Prostate gland (tissue), 2 donors: ENCODE measurements around the gene ASB18.

ENCODE experiments used
- POLR2A ChIP-seq: fragments of 450-650 bp; IDR thresholded peaks from one replicate; pipeline ENCODE4 v1.6.1; 2016; ENCODE audit warnings: antibody characterized with exemption, mild to moderate bottlenecking
- POLR2AphosphoS5 ChIP-seq: sonication (generic); formaldehyde crosslinking; IDR thresholded peaks from one replicate; pipeline ENCODE4 v1.6.1; 2017; ENCODE audit warnings: antibody characterized with exemption
- TF ChIP-seq, protein P1 (sequence below), 4 experiments: fragments of 200-600 bp in 2 of 4; fragments of 450-650 bp in 2 of 4; sonication (generic) in 2 of 4; IDR thresholded peaks; 1 replicate in 3 of 4; 2 replicates in 1 of 4; pipeline ENCODE4 v1.5.1; 2016 to 2019; ENCODE audit warnings: antibody characterized with exemption in 4 of 4, mild to moderate bottlenecking in 2 of 4, moderate library complexity in 2 of 4

DNA sequence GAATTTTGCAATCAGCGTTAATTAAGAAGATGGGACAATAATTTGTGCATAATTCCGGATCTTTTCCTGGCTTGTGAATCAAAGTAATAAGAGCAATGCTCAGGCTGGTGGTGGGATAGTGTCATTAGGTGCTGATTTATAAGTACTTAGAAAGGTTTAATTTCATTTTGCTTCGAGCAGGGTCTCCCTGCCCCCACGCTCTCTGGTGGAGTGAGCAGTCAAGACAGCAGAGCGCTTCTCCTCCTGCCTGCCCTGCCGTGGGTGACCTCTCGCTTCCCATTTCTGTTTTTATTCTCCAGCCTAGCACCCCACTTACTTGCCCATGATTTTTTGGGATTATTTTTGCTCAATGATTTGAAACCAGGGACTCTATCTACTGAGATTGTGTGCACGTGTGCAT is 7.1 kb downstream of the ASB18 start:
- TF ChIP-seq, protein P1, sequence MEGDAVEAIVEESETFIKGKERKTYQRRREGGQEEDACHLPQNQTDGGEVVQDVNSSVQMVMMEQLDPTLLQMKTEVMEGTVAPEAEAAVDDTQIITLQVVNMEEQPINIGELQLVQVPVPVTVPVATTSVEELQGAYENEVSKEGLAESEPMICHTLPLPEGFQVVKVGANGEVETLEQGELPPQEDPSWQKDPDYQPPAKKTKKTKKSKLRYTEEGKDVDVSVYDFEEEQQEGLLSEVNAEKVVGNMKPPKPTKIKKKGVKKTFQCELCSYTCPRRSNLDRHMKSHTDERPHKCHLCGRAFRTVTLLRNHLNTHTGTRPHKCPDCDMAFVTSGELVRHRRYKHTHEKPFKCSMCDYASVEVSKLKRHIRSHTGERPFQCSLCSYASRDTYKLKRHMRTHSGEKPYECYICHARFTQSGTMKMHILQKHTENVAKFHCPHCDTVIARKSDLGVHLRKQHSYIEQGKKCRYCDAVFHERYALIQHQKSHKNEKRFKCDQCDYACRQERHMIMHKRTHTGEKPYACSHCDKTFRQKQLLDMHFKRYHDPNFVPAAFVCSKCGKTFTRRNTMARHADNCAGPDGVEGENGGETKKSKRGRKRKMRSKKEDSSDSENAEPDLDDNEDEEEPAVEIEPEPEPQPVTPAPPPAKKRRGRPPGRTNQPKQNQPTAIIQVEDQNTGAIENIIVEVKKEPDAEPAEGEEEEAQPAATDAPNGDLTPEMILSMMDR (IDR thresholded peaks at IDR 0.05), result no peak
- TF ChIP-seq POLR2AphosphoS5 (no peak), POLR2A (no peak)
